SJSA1 (cell line): ENCODE measurements around the gene TMEM185B. TPM values are rescaled to one million over a fixed set of nuclear protein-coding genes. Genes with fewer than 3 reads are reported as not detected.

ENCODE experiments used
- DNase-seq, 2 experiments: peaks; one replicate each; pipeline ENCODE4 v3.0.0-alpha.2; 2015 to 2020; ENCODE audit warnings: low spot score in 2 of 2, low read depth in 1 of 2
- H3K27ac ChIP-seq: fragments of 250-450 bp; sonication (Bioruptor Pico); 2 replicates; pipeline ENCODE4 v1.5.1; 2020; ENCODE audit warnings: mild to moderate bottlenecking, moderate library complexity
- H3K27me3 ChIP-seq: fragments of 250-450 bp; sonication (Bioruptor Pico); replicated peaks from 2 replicates; pipeline ENCODE4 v1.5.1; 2020; ENCODE audit warnings: mild to moderate bottlenecking, moderate library complexity
- H3K36me3 ChIP-seq: fragments of 250-450 bp; sonication (Bioruptor Pico); 2 replicates; pipeline ENCODE4 v1.5.1; 2020; ENCODE audit warnings: mild to moderate bottlenecking
- H3K4me1 ChIP-seq: fragments of 250-450 bp; sonication (Bioruptor Pico); replicated peaks from 2 replicates; pipeline ENCODE4 v1.6.1; 2021; ENCODE audit warnings: mild to moderate bottlenecking
- H3K4me3 ChIP-seq: fragments of 250-450 bp; sonication (Bioruptor Pico); 2 replicates; pipeline ENCODE4 v1.5.1; 2020; ENCODE audit warnings: mild to moderate bottlenecking
- H3K9me3 ChIP-seq: fragments of 250-450 bp; sonication (Bioruptor Pico); replicated peaks from 2 replicates; pipeline ENCODE4 v1.5.1; 2020; ENCODE audit warnings: mild to moderate bottlenecking
- total RNA-seq: library from RNA; depleted of rRNA; stranded (reverse); fragments of >200 nt; shearing (Covaris generic); gene quantifications from 2 replicates; pipeline ENCODE4 v1.2.3, GENCODE V29; 2014

TMEM185B gene
- total RNA-seq, 1 experiment from 2014 or later, result 52.8 TPM

DNA sequence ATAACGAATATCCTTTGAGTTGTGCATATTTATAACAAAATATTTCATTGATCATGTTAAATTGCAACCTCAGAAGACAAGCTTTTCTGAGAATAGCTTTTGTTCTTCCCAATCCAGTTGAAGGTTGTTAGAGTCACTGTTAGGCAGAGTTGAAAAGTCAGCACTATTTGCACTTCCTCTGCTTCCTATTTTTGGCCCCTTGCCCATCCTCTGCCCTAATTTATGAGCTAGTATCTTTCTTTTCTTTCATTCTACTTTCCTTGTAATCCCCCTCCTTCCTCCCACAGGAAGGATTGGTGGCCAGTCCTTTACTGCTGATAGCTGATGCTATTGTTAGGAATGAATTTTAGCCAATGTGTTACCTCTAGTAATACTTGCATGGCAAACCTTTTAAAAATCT, 34.3 kb upstream of the TMEM185B start:
- no peak overlapping the region for H3K4me3 ChIP-seq
- peaks cover 14% of the 10 kb centered on the region for H3K4me1 ChIP-seq
- H3K9me3 ChIP-seq, result peaks cover 2% of the 10 kb centered on the region; the same call in 1 of the 2 replicates
- H3K27me3 ChIP-seq, result no peaks in the 10 kb centered on the region
- H3K36me3 ChIP-seq, result peaks cover 20% of the 10 kb centered on the region
- no peak for DNase-seq
- no peak overlapping the region for H3K27ac ChIP-seq

DNA sequence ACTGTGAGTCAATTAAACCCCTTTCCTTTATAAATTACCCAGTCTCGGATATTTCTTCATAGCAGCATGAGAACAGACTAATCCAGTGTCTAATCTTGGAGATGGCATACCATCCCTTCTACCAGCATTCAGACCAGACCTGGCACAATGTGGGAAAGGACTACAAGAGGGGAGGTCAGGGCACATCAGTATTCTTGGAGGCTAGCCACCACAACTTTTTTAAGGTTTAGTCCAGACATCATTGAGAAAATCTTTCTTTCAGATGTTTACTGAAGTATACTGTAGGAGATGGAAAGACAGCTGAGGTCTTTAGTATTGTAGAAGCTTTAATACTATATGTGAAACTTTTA, 33.4 kb upstream of the TMEM185B start:
- H3K36me3 ChIP-seq, result peaks cover 20% of the 10 kb centered on the region
- H3K9me3 ChIP-seq, result peaks cover 2% of the 10 kb centered on the region; the same call in 1 of the 2 replicates
- no peaks in the 10 kb centered on the region for H3K27me3 ChIP-seq
- H3K4me3 ChIP-seq, result no peak overlapping the region
- no peak for DNase-seq
- no peak overlapping the region for H3K27ac ChIP-seq
- H3K4me1 ChIP-seq, result peaks cover 19% of the 10 kb centered on the region

DNA sequence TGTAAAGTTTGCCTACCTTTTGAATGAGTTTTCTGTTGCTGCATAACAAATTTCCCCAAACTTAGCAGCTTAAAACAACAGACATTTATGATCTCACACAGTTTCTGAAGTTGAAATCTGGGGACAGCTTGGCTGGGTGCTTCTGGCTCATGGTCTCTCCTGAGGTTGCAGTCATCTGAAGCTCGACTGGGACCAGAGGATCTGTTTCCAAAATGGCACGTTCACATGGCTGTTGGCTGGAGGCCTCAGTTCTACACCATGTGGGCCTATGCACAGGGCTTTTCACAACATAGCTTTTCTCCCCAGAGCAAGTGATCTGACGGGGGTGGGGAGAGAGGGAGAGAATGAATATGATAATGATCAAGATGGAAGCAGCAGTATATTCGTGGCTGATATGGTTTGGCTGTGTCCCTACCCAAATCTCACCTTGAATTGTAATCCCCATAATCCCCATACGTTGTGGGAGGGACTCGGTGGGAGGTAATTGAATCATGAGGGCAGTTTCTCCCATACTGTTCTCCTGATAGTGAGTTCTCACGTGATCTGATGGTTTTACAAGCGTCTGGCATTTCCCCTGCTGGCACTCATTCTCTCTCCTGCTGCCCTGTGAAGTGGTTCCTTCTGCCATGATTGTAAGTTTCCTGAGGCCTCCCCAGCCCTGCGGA, 32.9 kb upstream of the TMEM185B start:
- Histone ChIP-seq H3K4me1 (peaks cover 19% of the 10 kb centered on the region), H3K27ac (no peak overlapping the region), H3K4me3 (no peak overlapping the region), H3K27me3 (no peaks in the 10 kb centered on the region), H3K36me3 (peaks cover 20% of the 10 kb centered on the region), H3K9me3 (peaks cover 2% of the 10 kb centered on the region; the same call in 1 of the 2 replicates)
- DNase-seq, result no peak

DNA sequence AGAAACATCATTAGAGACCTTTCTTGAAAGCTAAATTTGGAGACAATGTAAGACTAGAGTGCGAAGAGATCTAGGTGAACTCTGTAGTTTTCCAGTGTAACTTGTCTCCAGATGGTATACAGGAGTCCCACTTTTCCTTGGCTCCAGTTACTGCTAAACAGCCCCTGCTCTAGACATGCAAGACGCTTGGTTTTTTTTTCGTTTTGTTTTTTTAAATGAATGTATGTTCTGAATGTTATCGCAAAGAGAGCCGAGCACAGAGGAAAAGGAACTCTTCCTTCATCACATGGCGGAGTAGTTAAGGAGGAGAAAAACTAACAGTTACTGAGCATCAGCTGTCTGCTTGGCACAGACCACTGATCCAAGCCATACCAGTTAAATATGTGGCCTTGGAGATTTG, 31.9 kb upstream of the TMEM185B start:
- no peaks in the 10 kb centered on the region for H3K27me3 ChIP-seq
- H3K27ac ChIP-seq, result no peak overlapping the region
- no peak overlapping the region for H3K4me3 ChIP-seq
- peaks cover 17% of the 10 kb centered on the region for H3K4me1 ChIP-seq
- no peak for DNase-seq
- no peaks in the 10 kb centered on the region; the same call in 1 of the 2 replicates for H3K9me3 ChIP-seq
- H3K36me3 ChIP-seq, result peaks cover 20% of the 10 kb centered on the region

DNA sequence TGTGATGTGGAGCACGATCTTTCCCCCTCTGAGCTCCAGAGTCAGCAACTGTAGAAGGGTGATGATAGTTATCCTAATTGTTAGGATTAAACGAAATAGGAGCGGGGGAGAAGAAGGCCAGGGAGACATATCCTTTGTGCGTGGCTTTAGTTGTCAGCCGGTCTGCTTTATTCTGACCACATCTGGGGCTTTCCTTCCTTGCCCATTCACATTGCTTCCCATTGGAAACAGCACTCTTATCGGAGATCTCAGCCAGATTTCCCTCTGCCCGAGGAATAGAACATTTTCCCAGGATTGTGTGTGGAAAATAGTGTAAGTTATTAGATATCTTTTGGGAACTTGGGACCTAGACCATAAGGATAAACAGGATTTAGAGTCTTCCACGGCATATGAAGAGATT, 31.0 kb upstream of the TMEM185B start:
- Histone ChIP-seq H3K9me3 (no peaks in the 10 kb centered on the region), H3K27me3 (no peaks in the 10 kb centered on the region), H3K36me3 (peaks cover 20% of the 10 kb centered on the region), H3K4me1 (peaks cover 17% of the 10 kb centered on the region), H3K27ac (no peak overlapping the region), H3K4me3 (peak overlapping the region; percentile 86; the same call in 1 of the 2 replicates)
- DNase-seq, result no peak

DNA sequence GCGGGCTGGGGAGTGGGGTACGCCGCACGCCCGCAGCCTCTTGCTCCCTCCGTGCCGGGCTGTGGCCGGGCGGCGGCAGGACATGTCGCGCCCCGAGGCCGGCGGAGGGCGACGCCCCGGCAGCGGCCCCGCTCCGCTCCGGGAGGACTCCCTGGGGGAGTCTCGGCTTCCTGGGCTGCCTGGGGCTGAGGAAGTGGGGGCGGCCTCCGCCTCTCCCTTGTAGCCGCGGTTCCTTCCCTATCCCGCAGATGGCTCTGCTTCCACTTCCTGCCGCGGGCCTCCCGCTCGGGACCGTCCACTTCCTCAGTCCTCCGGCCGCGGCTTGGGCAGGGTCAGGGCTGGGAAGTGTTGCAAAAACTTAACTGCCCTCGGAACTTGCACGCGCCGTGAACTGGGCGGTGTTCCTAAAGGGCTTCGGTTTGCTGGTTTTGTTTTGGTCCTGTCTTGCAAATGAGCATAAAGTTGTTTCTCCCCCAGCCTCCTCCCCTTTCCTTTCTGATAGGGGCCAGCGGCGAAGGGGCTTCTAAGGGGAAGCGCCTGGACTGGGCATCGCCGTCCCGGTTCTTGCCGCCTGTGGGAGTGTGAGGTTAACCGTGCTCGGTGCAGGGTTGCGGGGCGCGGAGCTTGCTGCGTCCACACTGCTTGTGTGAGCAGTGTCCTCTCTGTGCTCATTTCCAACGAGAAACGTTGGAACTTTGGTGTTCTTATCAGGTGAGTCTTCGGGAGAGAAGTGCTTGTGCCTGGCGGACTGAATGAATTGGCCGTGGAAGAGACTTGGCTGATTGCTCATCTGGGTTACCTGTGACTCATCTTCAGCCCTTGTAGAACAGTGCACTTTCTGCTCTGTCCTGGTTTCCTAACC, 30.1 kb upstream of the TMEM185B start:
- DNase-seq, result peak; percentile 81 to 82
- H3K4me3 ChIP-seq, result peak overlapping the region; percentile 86
- peaks cover 16% of the 10 kb centered on the region for H3K36me3 ChIP-seq
- H3K4me1 ChIP-seq, result peaks cover 17% of the 10 kb centered on the region
- H3K27me3 ChIP-seq, result no peaks in the 10 kb centered on the region
- H3K27ac ChIP-seq, result peak overlapping the region; percentile 47
- H3K9me3 ChIP-seq, result no peaks in the 10 kb centered on the region

DNA sequence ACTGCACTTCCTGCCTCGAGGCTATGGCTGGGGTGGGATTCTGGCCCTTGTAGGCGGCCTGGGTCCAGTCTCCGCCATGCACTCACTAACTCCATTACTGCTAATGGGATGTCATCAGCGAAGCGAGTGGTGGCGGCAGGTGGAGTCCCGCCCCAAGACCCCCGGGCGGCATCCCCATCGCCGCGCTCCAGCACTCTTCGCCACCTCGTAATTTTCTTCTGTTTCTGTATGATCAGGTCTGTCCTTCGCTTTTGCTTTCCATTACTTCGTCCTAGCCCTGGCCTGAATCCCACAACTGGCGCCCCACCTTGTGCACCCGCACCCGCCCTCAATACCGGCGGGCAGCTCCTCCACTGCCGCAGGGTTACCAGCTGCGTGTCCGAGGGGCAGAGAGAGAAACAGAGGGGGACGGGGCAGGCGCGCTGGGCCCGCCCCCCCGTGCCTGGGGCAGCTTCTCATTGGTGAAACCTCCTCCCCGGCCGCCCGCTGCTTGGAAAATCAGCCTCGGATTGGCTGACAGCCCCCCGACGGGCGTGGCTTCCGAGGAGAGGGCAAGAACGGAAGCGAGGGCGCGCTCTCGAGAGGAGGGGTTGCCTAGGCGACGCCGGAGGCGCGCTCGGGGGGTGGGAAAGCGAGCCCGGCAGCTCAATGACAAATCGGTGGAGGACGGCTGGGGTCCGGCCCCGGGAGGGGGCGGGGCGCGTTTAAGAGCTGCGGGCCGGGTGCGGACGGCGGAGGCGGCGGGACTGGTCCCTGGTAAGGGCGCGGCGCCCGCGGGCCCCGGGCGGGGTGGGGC, 29.2 kb upstream of the TMEM185B start, which contains the start of gene RALB:
Gene RALB (plus strand): TSS at position 628 of the 796 bp plus-strand sequence. CDS start 25,813 bp downstream, outside the sequence.
- Histone ChIP-seq H3K9me3 (no peaks in the 10 kb centered on the region), H3K4me3 (peak within 1 kb of the TSS; percentile 86), H3K27ac (peak within 1 kb of the TSS; percentile 47), H3K27me3 (no peaks in the 10 kb centered on the region), H3K4me1 (peaks cover 17% of the 10 kb centered on the region), H3K36me3 (peaks cover 12% of the 10 kb centered on the region)
- peak; percentile 99 to 100 for DNase-seq

DNA sequence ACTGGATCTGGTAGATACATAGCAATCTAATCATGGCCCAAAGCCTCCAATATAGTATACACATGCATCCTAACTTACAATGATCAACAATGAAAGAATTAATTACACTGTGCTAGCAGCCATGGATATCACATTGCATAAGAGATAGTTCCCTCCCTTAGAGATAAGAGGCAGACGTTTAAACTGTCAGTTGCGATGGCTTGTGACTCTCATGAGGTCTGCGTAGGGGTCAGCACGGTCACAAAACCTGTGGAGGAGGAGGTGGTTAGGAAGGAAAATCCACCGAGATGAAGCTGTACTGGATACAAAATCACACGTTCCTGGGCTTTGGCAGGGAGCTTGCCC, 28.7 kb upstream of the TMEM185B start:
- Histone ChIP-seq H3K9me3 (no peaks in the 10 kb centered on the region), H3K36me3 (peaks cover 12% of the 10 kb centered on the region; the same call in 1 of the 2 replicates), H3K27me3 (no peaks in the 10 kb centered on the region), H3K4me3 (peak overlapping the region; percentile 86), H3K4me1 (peaks cover 17% of the 10 kb centered on the region), H3K27ac (no peak overlapping the region)
- no peak for DNase-seq

DNA sequence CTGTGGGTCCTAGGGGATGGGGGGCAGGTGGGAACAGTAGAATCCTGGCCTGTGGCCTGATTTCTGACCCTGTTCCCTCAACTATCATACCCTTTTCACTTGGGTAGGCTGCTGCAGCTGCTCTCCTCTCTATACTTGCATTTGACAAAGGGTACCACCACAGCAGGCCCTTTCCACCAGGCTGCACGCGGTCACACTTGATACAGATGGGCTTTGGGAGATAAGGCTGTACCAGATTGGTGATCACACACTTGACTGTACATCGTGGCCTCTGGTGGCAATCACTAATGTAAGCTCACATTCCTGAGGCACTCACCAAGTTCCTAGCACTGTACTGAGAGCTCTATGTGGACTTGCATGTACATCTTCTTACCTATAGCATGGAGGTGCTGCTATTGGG, 27.9 kb upstream of the TMEM185B start:
- Histone ChIP-seq H3K4me1 (peaks cover 19% of the 10 kb centered on the region), H3K4me3 (no peak overlapping the region), H3K27me3 (no peaks in the 10 kb centered on the region), H3K27ac (no peak overlapping the region), H3K36me3 (peaks cover 7% of the 10 kb centered on the region; the same call in 1 of the 2 replicates), H3K9me3 (no peaks in the 10 kb centered on the region)
- DNase-seq, result no peak

DNA sequence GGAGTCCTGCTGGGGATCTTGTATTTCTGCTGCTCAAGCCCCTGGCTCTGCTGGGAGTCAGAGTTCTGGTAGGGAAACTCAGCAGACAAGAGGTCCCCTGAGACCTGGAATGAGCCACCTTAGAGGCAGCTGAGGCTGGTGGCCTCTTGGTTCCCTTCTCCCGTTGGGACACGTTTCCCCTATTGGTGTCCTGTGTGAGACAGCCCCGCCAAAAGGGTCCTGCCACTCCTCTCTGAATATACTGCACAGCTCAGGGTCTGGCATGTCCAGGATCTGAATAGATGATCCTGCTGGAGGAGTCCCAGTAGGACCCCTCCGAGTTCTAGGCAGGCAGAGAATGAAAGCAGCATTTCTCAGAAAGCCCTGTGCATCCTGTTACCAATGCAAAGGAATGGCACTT, 27.4 kb upstream of the TMEM185B start:
- no peaks in the 10 kb centered on the region for H3K27me3 ChIP-seq
- no peak for DNase-seq
- H3K4me1 ChIP-seq, result peaks cover 19% of the 10 kb centered on the region
- no peak overlapping the region for H3K27ac ChIP-seq
- H3K9me3 ChIP-seq, result no peaks in the 10 kb centered on the region
- H3K4me3 ChIP-seq, result no peak overlapping the region
- H3K36me3 ChIP-seq, result peaks cover 7% of the 10 kb centered on the region; the same call in 1 of the 2 replicates

DNA sequence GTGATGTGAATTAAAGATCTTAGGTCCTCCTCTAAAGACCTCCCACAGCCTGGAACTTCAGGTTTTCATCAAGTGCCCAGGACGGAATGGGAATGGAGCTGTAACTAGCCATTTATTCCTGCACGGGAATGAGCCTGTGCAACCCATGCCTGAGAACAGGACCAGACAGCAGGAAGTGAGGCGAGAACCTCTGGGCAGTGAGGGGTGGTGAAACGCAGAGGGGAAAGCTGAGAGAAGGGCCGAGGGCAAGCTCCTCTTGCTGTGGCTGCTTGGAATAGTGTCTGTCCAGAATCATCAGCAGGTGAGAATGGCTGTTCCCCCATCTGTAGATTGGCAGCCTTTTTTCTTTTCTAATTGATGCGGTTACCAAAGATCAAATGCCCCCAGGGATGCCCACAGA, 24.7 kb upstream of the TMEM185B start:
- peaks cover 14% of the 10 kb centered on the region for H3K4me1 ChIP-seq

DNA sequence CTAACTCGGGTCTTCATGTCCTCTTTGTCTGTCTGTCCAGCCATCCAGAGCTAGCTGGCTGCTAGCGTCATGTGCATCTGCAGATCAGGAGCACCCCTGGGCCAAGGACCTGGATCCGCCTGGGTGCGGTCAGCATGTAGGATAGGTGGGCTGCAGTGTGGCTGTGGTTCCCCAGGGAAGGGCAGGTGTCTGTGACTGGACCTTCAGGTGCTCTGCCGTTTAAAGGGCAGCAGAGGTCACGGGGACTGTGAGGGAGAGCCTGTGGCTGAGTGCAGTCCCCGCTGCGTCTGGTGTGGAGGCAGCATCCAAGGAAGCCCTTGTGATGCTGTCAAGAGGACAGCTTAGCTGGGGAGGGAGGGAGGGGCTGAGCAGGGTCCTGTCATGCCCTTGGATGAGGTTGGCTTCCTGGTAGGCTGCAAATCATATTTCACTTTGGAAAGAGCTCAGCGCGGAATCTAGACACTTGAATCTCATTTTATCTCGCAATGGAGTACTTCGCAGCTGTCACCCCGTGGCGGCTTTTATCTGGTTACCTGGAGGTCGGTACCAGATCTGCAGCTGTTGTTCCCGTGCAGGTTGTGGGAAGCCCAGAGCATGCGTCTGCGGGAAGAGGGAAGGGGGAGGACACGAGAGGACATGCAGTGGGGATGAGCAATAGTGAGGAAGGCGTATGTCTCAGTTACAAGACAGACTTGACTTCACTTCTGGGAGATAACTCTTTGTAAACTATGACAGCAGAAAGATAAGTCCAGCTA, 23.5 kb upstream of the TMEM185B start:
- no peak overlapping the region for H3K4me3 ChIP-seq
- H3K27ac ChIP-seq, result no peak overlapping the region
- no peak for DNase-seq
- H3K4me1 ChIP-seq, result peaks cover 11% of the 10 kb centered on the region
- no peaks in the 10 kb centered on the region for H3K27me3 ChIP-seq
- no peaks in the 10 kb centered on the region for H3K9me3 ChIP-seq
- no peaks in the 10 kb centered on the region for H3K36me3 ChIP-seq

More for the DNA sequence above, 24.7 kb upstream of the TMEM185B start:
- no peaks in the 10 kb centered on the region for H3K9me3 ChIP-seq
- H3K27me3 ChIP-seq, result no peaks in the 10 kb centered on the region
- DNase-seq, result no peak
- H3K36me3 ChIP-seq, result 0 out of 2 replicates have a peak, but pooled peaks cover 1% of the 10 kb centered on the region
- no peak overlapping the region for H3K27ac ChIP-seq
- no peak overlapping the region for H3K4me3 ChIP-seq
